MM.1S (cell line): ENCODE data around the gene MAML3.

Experiments
- EZH2 ChIP-seq: fragments of 300-600 bp; sonication (generic); optimal IDR thresholded peaks from 2 replicates; pipeline ENCODE3; 2017; ENCODE audit warnings: low read depth, mild to moderate bottlenecking, antibody characterized with exemption, low read length, mixed read lengths
- TF ChIP-seq, protein P1 (sequence below): fragments of 300-600 bp; sonication (generic); IDR thresholded peaks from 2 replicates; pipeline ENCODE4 v1.5.1; 2016; ENCODE audit warnings: antibody characterized with exemption, low read length, mixed read lengths

DNA sequence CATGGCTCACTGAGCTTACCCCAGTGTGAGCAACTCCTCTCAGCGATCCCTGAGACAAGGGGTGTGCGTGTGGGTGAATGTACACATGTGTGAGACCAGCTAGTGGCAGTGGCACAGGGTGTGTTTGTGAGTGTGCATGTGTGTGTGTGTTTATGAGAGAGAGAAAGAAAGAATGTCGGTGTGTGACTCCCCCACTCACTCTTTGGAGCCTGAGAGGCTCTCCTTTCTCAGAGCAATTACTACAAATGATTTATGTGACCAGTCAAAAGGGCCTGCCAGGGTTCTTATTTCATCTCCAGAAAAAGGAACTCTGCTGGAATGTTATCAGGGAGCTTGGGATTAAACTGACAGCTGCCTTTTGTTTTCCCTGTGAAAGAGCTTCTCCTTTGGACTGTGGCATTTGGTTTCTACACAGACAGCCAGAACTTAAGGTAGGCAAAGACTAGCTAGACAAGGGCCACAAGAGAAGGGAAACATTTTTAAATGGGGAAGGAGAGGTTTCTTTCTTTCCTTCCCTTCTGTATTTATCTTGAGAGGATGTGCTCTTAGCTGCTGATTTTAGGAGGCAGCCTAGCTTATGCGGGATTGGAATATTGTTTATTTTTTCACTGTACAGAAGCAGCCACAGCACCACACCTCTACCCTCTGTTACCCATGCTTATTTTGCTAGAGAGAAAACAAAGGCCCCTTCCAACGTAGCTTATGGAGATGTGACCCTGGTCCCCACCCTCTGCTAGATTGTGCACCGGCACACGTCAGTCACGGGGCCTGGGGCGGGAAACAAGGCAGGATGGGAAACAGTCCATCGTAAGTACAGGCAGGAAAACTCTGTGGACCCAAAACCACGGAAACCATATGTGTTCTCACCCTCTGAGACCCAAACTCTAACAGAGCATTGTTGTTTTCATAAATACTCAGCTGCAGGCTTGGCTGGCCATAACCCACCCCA, 344.9 kb downstream of the MAML3 start:
- TF ChIP-seq, protein P1, sequence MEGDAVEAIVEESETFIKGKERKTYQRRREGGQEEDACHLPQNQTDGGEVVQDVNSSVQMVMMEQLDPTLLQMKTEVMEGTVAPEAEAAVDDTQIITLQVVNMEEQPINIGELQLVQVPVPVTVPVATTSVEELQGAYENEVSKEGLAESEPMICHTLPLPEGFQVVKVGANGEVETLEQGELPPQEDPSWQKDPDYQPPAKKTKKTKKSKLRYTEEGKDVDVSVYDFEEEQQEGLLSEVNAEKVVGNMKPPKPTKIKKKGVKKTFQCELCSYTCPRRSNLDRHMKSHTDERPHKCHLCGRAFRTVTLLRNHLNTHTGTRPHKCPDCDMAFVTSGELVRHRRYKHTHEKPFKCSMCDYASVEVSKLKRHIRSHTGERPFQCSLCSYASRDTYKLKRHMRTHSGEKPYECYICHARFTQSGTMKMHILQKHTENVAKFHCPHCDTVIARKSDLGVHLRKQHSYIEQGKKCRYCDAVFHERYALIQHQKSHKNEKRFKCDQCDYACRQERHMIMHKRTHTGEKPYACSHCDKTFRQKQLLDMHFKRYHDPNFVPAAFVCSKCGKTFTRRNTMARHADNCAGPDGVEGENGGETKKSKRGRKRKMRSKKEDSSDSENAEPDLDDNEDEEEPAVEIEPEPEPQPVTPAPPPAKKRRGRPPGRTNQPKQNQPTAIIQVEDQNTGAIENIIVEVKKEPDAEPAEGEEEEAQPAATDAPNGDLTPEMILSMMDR = no peak
- no peak for TF ChIP-seq EZH2
